GM12878 (cell line): Measurements from ENCODE around the gene STX12. TPM values are rescaled to one million over a fixed set of nuclear protein-coding genes. Genes with fewer than 3 reads are reported as not detected.

Experiments
- polyA plus RNA-seq, 11 experiments: library from polyadenylated mRNA; depleted of rRNA in 4 of 11; unstranded in 6 of 11; stranded (reverse) in 5 of 11; fragments of >200 nt; fragmentation: Nextera tagmentation in 4 of 11; fragmentation: Illumina TruSeq in 1 of 11; extraction: Ambion mirVana in 4 of 11; extraction: Trizol in 1 of 11; gene quantifications; 1 replicate in 1 of 11; 2 replicates in 10 of 11; pipeline versions ENCODE4 v1.2.1 to v1.2.3, GENCODE V29; 2011 to 2016; ENCODE audit warnings: inconsistent platforms in 2 of 11, missing spikeins in 2 of 11, low read depth in 1 of 11
- total RNA-seq, 4 experiments: library from RNA; depleted of rRNA in 3 of 4; stranded (reverse); fragments of >200 nt in 3 of 4; fragmentation: Illumina TruSeq in 1 of 4; extraction: Trizol in 1 of 4; gene quantifications; 2 replicates each; pipeline versions ENCODE4 v1.2.1 to v1.2.3, GENCODE V29; 2013 to 2021
- TF ChIP-seq, protein P1 (sequence below), 3 experiments: IDR thresholded peaks in 2 of 3; conservative IDR thresholded peaks in 1 of 3; 2 replicates each; pipeline ENCODE4 v1.5.1; 2011; ENCODE audit warnings: low read depth in 3 of 3, low read length in 3 of 3, mild to moderate bottlenecking in 3 of 3, control low read depth in 2 of 3, moderate library complexity in 2 of 3, inconsistent platforms in 1 of 3, mixed read lengths in 1 of 3; ENCODE audit not compliant: control insufficient read depth in 2 of 3, insufficient read depth in 1 of 3; ENCODE audit errors: extremely low read depth in 1 of 3
- TF ChIP-seq, protein P2 (sequence below): fragments of 450-650 bp; IDR thresholded peaks from 2 replicates; pipeline ENCODE4 v1.6.1; 2017; ENCODE audit warnings: mild to moderate bottlenecking, low read depth, inconsistent platforms; ENCODE audit not compliant: poor library complexity, severe bottlenecking
- TF ChIP-seq, protein P3 (sequence below): fragments of 450-650 bp; formaldehyde crosslinking; IDR thresholded peaks from 2 replicates; pipeline ENCODE4 v1.5.0; 2022; ENCODE audit warnings: mild to moderate bottlenecking, missing genetic modification characterization

STX12 gene
- total and polyA plus RNA-seq, 10 of the 15 experiments (the other 5 are each of a cell fraction or from before 2014, with no cell fraction given), result 20.2 to 35.0 (median 28.1) TPM

DNA sequence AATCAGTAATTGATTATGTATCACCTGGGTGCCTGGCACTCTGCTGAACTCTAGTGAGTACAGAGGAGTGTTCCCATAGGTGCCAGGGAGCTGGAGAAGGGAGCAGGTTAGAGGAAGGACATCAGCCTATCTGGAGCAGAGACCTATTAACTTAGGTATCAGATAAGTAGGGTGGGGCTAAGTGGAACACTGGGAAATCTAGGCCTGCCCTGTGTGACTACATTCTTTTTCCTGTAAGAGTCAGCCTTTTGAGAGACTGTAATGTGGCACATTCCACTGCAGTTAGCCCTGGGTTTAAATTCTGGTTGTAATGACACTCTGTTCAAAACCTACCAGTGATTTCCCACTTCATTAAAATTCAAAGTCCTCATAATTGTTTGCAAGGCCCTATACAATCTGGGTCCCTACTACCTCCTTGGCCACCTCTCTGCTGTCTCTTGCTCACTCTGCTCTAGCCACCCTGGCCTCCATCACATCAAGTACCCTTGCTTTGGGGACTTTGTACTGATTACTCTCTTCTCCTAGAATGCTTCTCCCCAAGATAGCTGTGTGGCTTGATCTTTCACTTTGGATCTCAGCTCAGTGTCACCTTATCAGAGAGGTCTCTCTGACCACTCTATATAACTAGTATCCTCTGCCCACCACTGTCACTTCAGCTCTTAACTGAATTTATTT is 12.9 kb downstream of the STX12 start (continued):
- TF ChIP-seq, protein P1, sequence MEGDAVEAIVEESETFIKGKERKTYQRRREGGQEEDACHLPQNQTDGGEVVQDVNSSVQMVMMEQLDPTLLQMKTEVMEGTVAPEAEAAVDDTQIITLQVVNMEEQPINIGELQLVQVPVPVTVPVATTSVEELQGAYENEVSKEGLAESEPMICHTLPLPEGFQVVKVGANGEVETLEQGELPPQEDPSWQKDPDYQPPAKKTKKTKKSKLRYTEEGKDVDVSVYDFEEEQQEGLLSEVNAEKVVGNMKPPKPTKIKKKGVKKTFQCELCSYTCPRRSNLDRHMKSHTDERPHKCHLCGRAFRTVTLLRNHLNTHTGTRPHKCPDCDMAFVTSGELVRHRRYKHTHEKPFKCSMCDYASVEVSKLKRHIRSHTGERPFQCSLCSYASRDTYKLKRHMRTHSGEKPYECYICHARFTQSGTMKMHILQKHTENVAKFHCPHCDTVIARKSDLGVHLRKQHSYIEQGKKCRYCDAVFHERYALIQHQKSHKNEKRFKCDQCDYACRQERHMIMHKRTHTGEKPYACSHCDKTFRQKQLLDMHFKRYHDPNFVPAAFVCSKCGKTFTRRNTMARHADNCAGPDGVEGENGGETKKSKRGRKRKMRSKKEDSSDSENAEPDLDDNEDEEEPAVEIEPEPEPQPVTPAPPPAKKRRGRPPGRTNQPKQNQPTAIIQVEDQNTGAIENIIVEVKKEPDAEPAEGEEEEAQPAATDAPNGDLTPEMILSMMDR (IDR thresholded peaks at IDR 0.05 in 2 of 3, conservative IDR thresholded peaks at IDR 0.05 in 1 of 3; ENCODE audit: control insufficient read depth in 2 of 3, extremely low read depth in 1 of 3, insufficient read depth in 1 of 3, low read depth in 3 of 3, low read length in 3 of 3), result no peak
- TF ChIP-seq, protein P2, sequence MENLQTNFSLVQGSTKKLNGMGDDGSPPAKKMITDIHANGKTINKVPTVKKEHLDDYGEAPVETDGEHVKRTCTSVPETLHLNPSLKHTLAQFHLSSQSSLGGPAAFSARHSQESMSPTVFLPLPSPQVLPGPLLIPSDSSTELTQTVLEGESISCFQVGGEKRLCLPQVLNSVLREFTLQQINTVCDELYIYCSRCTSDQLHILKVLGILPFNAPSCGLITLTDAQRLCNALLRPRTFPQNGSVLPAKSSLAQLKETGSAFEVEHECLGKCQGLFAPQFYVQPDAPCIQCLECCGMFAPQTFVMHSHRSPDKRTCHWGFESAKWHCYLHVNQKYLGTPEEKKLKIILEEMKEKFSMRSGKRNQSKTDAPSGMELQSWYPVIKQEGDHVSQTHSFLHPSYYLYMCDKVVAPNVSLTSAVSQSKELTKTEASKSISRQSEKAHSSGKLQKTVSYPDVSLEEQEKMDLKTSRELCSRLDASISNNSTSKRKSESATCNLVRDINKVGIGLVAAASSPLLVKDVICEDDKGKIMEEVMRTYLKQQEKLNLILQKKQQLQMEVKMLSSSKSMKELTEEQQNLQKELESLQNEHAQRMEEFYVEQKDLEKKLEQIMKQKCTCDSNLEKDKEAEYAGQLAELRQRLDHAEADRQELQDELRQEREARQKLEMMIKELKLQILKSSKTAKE, result no peak
- TF ChIP-seq, protein P3, sequence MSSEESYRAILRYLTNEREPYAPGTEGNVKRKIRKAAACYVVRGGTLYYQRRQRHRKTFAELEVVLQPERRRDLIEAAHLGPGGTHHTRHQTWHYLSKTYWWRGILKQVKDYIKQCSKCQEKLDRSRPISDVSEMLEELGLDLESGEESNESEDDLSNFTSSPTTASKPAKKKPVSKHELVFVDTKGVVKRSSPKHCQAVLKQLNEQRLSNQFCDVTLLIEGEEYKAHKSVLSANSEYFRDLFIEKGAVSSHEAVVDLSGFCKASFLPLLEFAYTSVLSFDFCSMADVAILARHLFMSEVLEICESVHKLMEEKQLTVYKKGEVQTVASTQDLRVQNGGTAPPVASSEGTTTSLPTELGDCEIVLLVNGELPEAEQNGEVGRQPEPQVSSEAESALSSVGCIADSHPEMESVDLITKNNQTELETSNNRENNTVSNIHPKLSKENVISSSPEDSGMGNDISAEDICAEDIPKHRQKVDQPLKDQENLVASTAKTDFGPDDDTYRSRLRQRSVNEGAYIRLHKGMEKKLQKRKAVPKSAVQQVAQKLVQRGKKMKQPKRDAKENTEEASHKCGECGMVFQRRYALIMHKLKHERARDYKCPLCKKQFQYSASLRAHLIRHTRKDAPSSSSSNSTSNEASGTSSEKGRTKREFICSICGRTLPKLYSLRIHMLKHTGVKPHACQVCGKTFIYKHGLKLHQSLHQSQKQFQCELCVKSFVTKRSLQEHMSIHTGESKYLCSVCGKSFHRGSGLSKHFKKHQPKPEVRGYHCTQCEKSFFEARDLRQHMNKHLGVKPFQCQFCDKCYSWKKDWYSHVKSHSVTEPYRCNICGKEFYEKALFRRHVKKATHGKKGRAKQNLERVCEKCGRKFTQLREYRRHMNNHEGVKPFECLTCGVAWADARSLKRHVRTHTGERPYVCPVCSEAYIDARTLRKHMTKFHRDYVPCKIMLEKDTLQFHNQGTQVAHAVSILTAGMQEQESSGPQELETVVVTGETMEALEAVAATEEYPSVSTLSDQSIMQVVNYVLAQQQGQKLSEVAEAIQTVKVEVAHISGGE (CRISPR knock-in tag), result no peak
